HCT116 (cell line): ENCODE results near the gene TMEM91. TPM values are rescaled to one million over a fixed set of nuclear protein-coding genes. Genes with fewer than 3 reads are reported as not detected.

Experiments
- ATAC-seq: fragments of 200-7000 bp; cut with Tn5 transposase; 2 replicates; pipeline ENCODE4 v1.9.1; 2020; ENCODE audit warnings: mild to moderate bottlenecking, moderate library complexity
- BruUV-seq: library from RNA; stranded (reverse); fragments of 400-500 nt; replicated peaks from 2 replicates; lab custom pipeline; 2021; lab: Mats Ljungman, UMichigan
- CTCF ChIA-PET: fragments of 300-600 bp; sonication (Branson Sonifier 250); formaldehyde crosslinking; loops from one replicate; lab custom pipeline; 2021; ENCODE audit warnings: antibody characterized with exemption; lab: Charles Lee
- POLR2A ChIA-PET: fragments of 300-600, 350-600 bp; sonication (Branson Sonifier 250); formaldehyde crosslinking; loops from one replicate; lab custom pipeline; 2021; ENCODE audit warnings: antibody characterized with exemption; lab: Charles Lee
- RAD21 ChIA-PET, 2 experiments: fragments of 300-600 bp; sonication (Branson Sonifier 250); formaldehyde crosslinking; loops; one replicate each; lab custom pipeline; 2023; ENCODE audit warnings: low total read pairs in 2 of 2; ENCODE audit not compliant: uncharacterized antibody in 2 of 2, unreplicated experiment in 2 of 2, low non-redundant PET in 1 of 2; lab: Charles Lee
- DNase-seq: peaks from one replicate; pipeline ENCODE4 v3.0.0-alpha.2; 2010; ENCODE audit warnings: low read depth, low spot score
- H2AFZ ChIP-seq: fragments of 200-600 bp; shearing (Covaris generic), sonication (generic); 2 replicates; pipeline ENCODE4 v1.6.1; 2017; ENCODE audit warnings: low read depth, mixed run types, mixed read lengths, antibody characterized with exemption, low read length; ENCODE audit not compliant: poor library complexity, severe bottlenecking
- H3K27ac ChIP-seq: 2 replicates; pipeline ENCODE4 v1.5.1; 2012; ENCODE audit warnings: low read depth, low read length
- H3K27me3 ChIP-seq: fragments of 200-600 bp; sonication (generic); 2 replicates; pipeline ENCODE4 v1.6.1; 2016; ENCODE audit warnings: mixed run types, low read length, mixed read lengths; ENCODE audit not compliant: insufficient read depth
- H3K36me3 ChIP-seq, 2 experiments: fragments of 200-500 bp in 1 of 2; fragments of 200-600 bp in 1 of 2; sonication (Bioruptor generic) in 1 of 2; sonication (generic) in 1 of 2; 2 replicates each; pipeline versions ENCODE4 v1.5.1 to v1.6.1; 2014 to 2016; ENCODE audit warnings: low read length in 2 of 2, inconsistent platforms in 1 of 2, mixed read lengths in 1 of 2, mixed run types in 1 of 2; ENCODE audit not compliant: insufficient read depth in 2 of 2, control insufficient read depth in 1 of 2
- H3K4me1 ChIP-seq, 2 experiments: fragments of 200-600 bp in 1 of 2; sonication (generic) in 1 of 2; 2 replicates each; pipeline versions ENCODE4 v1.5.1 to v1.6.1; 2012 to 2017; ENCODE audit warnings: low read length in 2 of 2, inconsistent platforms in 1 of 2, mild to moderate bottlenecking in 1 of 2, mixed read lengths in 1 of 2, mixed run types in 1 of 2, moderate library complexity in 1 of 2; ENCODE audit not compliant: insufficient read depth in 2 of 2, control insufficient read depth in 1 of 2
- H3K4me2 ChIP-seq: fragments of 200-600 bp; sonication (generic); 2 replicates; pipeline ENCODE4 v1.6.1; 2017; ENCODE audit warnings: mixed run types, low read length, mixed read lengths
- H3K4me3 ChIP-seq, 2 experiments: fragments of 200-600 bp in 1 of 2; sonication (generic) in 1 of 2; replicated peaks in 1 of 2; 2 replicates each; pipeline ENCODE4 v1.5.1; 2011 to 2016; ENCODE audit warnings: low read length in 2 of 2, control low read depth in 1 of 2, low read depth in 1 of 2, mild to moderate bottlenecking in 1 of 2, mixed read lengths in 1 of 2, mixed run types in 1 of 2
- H3K79me2 ChIP-seq: fragments of 200-600 bp; sonication (generic); 2 replicates; pipeline ENCODE4 v1.6.1; 2017; ENCODE audit warnings: mild to moderate bottlenecking, mixed run types, low read length, moderate library complexity, mixed read lengths; ENCODE audit not compliant: insufficient read depth
- H3K9ac ChIP-seq: fragments of 200-600 bp; sonication (generic); 2 replicates; pipeline ENCODE4 v1.6.1; 2016; ENCODE audit warnings: low read length, mixed read lengths
- H3K9me2 ChIP-seq: fragments of 200-600 bp; sonication (generic), shearing (Covaris generic); 2 replicates; pipeline ENCODE4 v1.6.1; 2017; ENCODE audit warnings: mixed run types, mild to moderate bottlenecking, moderate library complexity; ENCODE audit not compliant: insufficient read depth
- H3K9me3 ChIP-seq, 2 experiments: fragments of 200-500 bp in 1 of 2; fragments of 200-600 bp in 1 of 2; sonication (Bioruptor generic) in 1 of 2; sonication (generic) in 1 of 2; 2 replicates each; pipeline ENCODE4 v1.6.1; 2014 to 2017; ENCODE audit warnings: low read length in 2 of 2, mixed read lengths in 2 of 2, inconsistent platforms in 1 of 2, low read depth in 1 of 2, mild to moderate bottlenecking in 1 of 2, mixed run types in 1 of 2, moderate library complexity in 1 of 2; ENCODE audit not compliant: control insufficient read depth in 1 of 2, insufficient read depth in 1 of 2
- H4K20me1 ChIP-seq: fragments of 200-600 bp; sonication (generic), shearing (Covaris generic); 2 replicates; pipeline ENCODE4 v1.6.1; 2017; ENCODE audit warnings: mixed run types, mild to moderate bottlenecking, moderate library complexity; ENCODE audit not compliant: insufficient read depth
- CEBPB ChIP-seq: IDR thresholded peaks from 2 replicates; pipeline ENCODE4 v1.6.1; 2012; ENCODE audit warnings: low read depth
- CTCF ChIP-seq, 3 experiments: fragments of 200-600 bp in 1 of 3; sonication (generic) in 1 of 3; IDR thresholded peaks in 2 of 3; conservative IDR thresholded peaks in 1 of 3; 2 replicates each; pipeline ENCODE4 v1.5.1; 2012 to 2017; ENCODE audit warnings: low read depth in 2 of 3, low read length in 2 of 3, antibody characterized with exemption in 1 of 3, borderline replicate concordance in 1 of 3, control low read depth in 1 of 3, mild to moderate bottlenecking in 1 of 3, mixed read lengths in 1 of 3, mixed run types in 1 of 3, moderate library complexity in 1 of 3; ENCODE audit not compliant: insufficient read depth in 1 of 3
- EGR1 ChIP-seq: IDR thresholded peaks from 2 replicates; pipeline ENCODE4 v1.6.1; 2012; ENCODE audit warnings: low read depth
- JUND ChIP-seq: IDR thresholded peaks from 2 replicates; pipeline ENCODE4 v1.6.1; 2012
- POLR2AphosphoS5 ChIP-seq: IDR thresholded peaks from 2 replicates; pipeline ENCODE4 v1.6.1; 2011; ENCODE audit warnings: mild to moderate bottlenecking, low read depth, low read length, moderate library complexity
- ZNF274 ChIP-seq: fragments of 200-500 bp; sonication (Bioruptor generic); IDR thresholded peaks from 2 replicates; pipeline ENCODE4 v1.6.1; 2014; ENCODE audit warnings: mild to moderate bottlenecking, low read depth, low read length, inconsistent platforms
- intact Hi-C: fragments of 100-400 bp; cut with micrococcal nuclease; formaldehyde crosslinking; loops from 2 replicates; pipeline ENCODE4 v1.10.0; 2022
- total RNA-seq: library from RNA; stranded (reverse); gene quantifications from one replicate; pipeline ENCODE4 v1.2.1, GENCODE V29; 2021; ENCODE audit not compliant: unreplicated experiment
- TF ChIP-seq, protein P1 (sequence below): IDR thresholded peaks from 2 replicates; pipeline ENCODE4 v1.6.1; 2012

TMEM91 gene
- total RNA-seq, 1 experiment from 2014 or later: 4.4 TPM

DNA sequence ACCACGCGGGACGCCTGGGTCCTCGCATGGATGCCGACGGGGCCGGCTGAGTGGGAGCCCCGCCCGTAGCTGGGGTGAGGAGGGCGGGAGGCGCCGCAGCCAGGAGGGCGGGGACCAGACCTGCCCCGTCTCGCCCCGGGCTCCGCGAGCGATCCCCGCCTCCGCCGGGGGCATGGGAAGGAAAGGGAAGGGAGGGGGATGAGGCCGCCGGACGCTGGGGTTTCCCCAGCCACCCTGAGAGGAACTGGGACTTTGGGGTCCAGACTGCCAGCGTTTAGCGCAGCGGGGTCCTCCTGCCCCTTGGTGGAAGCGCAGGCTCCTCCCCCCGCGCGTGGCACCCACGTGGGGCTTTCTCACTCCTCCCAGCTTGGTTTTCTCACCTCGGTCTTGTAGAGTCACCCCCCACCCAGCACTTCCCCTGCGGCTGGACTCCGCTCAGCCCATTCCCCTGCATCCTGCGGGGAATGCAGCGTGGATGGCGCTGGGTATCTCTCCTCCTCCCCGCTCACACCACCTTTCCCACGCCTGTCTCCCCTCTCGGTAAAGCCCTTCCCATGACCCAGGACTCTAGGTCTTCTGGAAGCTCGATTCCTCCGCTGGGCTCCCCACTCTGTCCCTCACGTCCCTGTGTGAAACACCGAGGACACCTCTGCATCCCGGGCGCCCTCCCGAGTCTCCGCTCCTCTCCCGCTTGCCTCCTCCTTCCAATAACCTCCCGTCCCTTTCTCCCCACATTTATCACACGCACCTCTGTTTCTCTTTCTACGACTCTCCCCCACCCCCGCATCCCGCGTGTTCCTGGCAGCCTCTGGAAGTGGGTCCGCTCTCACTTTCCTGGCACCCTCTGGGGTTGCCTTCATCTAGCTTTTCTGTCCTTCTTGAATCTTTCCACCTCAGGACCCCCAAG lies 24.7 kb upstream of the TMEM91 start:
- Histone ChIP-seq H3K27me3 (no peaks in the 10 kb centered on the region), H3K4me2 (peak overlapping the region; percentile 95), H3K27ac (peak overlapping the region; percentile 89; the same call in 1 of the 2 replicates), H3K4me1 (peaks cover 11 to 29% of the 10 kb centered on the region in 2 experiments; a peak in 3 of 4 replicates), H3K9me3 (no peaks in the 10 kb centered on the region), H3K4me3 (peak overlapping the region; percentile 79 to 87), H3K9me2 (no peaks in the 10 kb centered on the region), H3K36me3 (peaks cover 0 to 6% of the 10 kb centered on the region in 2 experiments; a peak in 1 of 4 replicates), H2AFZ (no peak overlapping the region), H3K79me2 (peaks cover 42% of the 10 kb centered on the region), H3K9ac (peak overlapping the region; percentile 83), H4K20me1 (no peaks in the 10 kb centered on the region)
- ChIA-PET CTCF (interaction anchor here (1.0 to 5.6 kb wide), 4 partner anchors 13 to 219 kb away, joined by 3 to 54 read pairs (median 4); partner anchors contain the start of genes B9D2 and HNRNPUL1), POLR2A (interaction anchor here (0.9 to 2.1 kb wide), 2 partner anchors 12 to 14 kb away, joined by 4 to 13 read pairs; partner anchors contain the start of gene B9D2), RAD21 (interaction anchor here in 1 of 2 experiments (1.2 kb wide), 1 partner anchor 13 kb away, joined by 4 read pairs; the partner anchor contains the start of gene B9D2)
- no peak for DNase-seq
- BruUV-seq: no TSS peak
- ATAC-seq: peak; percentile 67
- intact Hi-C loops: loop anchor here (2.0 kb wide), 1 partner anchor 41 kb away; the partner anchor contains the start of gene CCDC97
- TF ChIP-seq ZNF274 (no peak), POLR2AphosphoS5 (peak; percentile 60), EGR1 (peak; percentile 69), CTCF (IDR thresholded peaks at IDR 0.05 in 2 of 3, conservative IDR thresholded peaks at IDR 0.05 in 1 of 3; ENCODE audit: borderline replicate concordance in 1 of 3, insufficient read depth in 1 of 3, low read depth in 2 of 3, low read length in 2 of 3) (no peak), CEBPB (no peak), JUND (no peak)
- TF ChIP-seq, protein P1, sequence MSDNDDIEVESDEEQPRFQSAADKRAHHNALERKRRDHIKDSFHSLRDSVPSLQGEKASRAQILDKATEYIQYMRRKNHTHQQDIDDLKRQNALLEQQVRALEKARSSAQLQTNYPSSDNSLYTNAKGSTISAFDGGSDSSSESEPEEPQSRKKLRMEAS: peak; percentile 50; the same call in 1 of the 2 replicates
